ENCODE results near the gene IMPA2.
"Not testable (repeated sequence)": the region's sequence is repeated elsewhere in the genome, so short reads cannot be mapped to it uniquely, and the experiment has no call there.

The IMPA2 gene

GRCh38 chr18:11963991-11964484 is 17.3 kb upstream of the IMPA2 start:
- DNase-seq = no peak

- no peak for DNase-seq
Observed at GRCh38 chr18:11969904-11970835, 11.1 kb upstream of the IMPA2 start.

- not testable (repeated sequence) for DNase-seq
Observed at GRCh38 chr18:11970836-11971226, 10.5 kb upstream of the IMPA2 start.

GRCh38 chr18:11972371-11973174 is 8.7 kb upstream of the IMPA2 start:
- no peak for DNase-seq

- no peak for DNase-seq
Observed at GRCh38 chr18:11974741-11975325, 6.5 kb upstream of the IMPA2 start.

- no peak for DNase-seq
Observed at GRCh38 chr18:11975723-11976122, 5.6 kb upstream of the IMPA2 start.

- no peak for DNase-seq
Observed at GRCh38 chr18:11976315-11977152, 4.8 kb upstream of the IMPA2 start.

- no peak for DNase-seq
Observed at GRCh38 chr18:11977153-11977466, 4.2 kb upstream of the IMPA2 start.

- no peak for DNase-seq
Observed at GRCh38 chr18:11978956-11979355, 2.4 kb upstream of the IMPA2 start.

GRCh38 chr18:11980163-11980493 is 1.2 kb upstream of the IMPA2 start:
- DNase-seq = no peak

GRCh38 chr18:11980494-11981191 is 664 bp upstream of the IMPA2 start:
- DNase-seq = peak; percentile 30 to 90

GRCh38 chr18:11981543-11982366 is 448 bp downstream of the IMPA2 start:
- DNase-seq = peak; percentile 32 to 54

- DNase-seq = peak in 1 of 2 experiments; percentile 10
Observed at GRCh38 chr18:11982981-11983380, 1.7 kb downstream of the IMPA2 start.

GRCh38 chr18:11983592-11983991 is 2.3 kb downstream of the IMPA2 start:
- DNase-seq = peak in 1 of 2 experiments; percentile 20

- no peak for DNase-seq
Observed at GRCh38 chr18:11984091-11984490, 2.8 kb downstream of the IMPA2 start.

GRCh38 chr18:11985586-11985985 is 4.3 kb downstream of the IMPA2 start:
- DNase-seq = no peak

GRCh38 chr18:11986061-11986460 is 4.8 kb downstream of the IMPA2 start:
- peak in 1 of 2 experiments; percentile 16 for DNase-seq

- peak; percentile 84 to 88 for DNase-seq
Observed at GRCh38 chr18:11987527-11987926, 6.2 kb downstream of the IMPA2 start.

- no peak for DNase-seq
Observed at GRCh38 chr18:11989174-11989573, 7.9 kb downstream of the IMPA2 start.

GRCh38 chr18:11989966-11990380 is 8.7 kb downstream of the IMPA2 start:
- DNase-seq = no peak

- DNase-seq = no peak
Observed at GRCh38 chr18:11990539-11990938, 9.2 kb downstream of the IMPA2 start.

All from AML-193 (cell line).